H1 (cell line): Measurements from ENCODE around the gene TOMM40. TPM values are rescaled to one million over a fixed set of nuclear protein-coding genes. Genes with fewer than 3 reads are reported as not detected.

Source experiments
- HDAC2 ChIP-seq, 2 experiments: fragments of 300-600 bp in 1 of 2; sonication (generic) in 1 of 2; IDR thresholded peaks; 2 replicates each; pipeline ENCODE4 v1.6.1; 2011 to 2012; ENCODE audit warnings: low read depth in 2 of 2, low read length in 2 of 2, mild to moderate bottlenecking in 2 of 2, moderate library complexity in 2 of 2, borderline replicate concordance in 1 of 2, inconsistent platforms in 1 of 2
- SAP30 ChIP-seq: fragments of 300-600 bp; sonication (generic); IDR thresholded peaks from 2 replicates; pipeline ENCODE4 v1.7.1; 2012; ENCODE audit warnings: low read length, moderate library complexity, mild to moderate bottlenecking, inconsistent platforms; ENCODE audit not compliant: insufficient read depth, insufficient replicate concordance
- SIN3A ChIP-seq, 2 experiments: IDR thresholded peaks in 1 of 2; conservative IDR thresholded peaks in 1 of 2; 2 replicates each; pipeline ENCODE4 v1.6.1; 2011 to 2012; ENCODE audit warnings: low read length in 2 of 2, improper control_type of control experiment in 1 of 2, low read depth in 1 of 2, mild to moderate bottlenecking in 1 of 2
- polyA plus RNA-seq, 7 experiments: library from polyadenylated mRNA; depleted of rRNA in 3 of 7; stranded (reverse) in 5 of 7; unstranded in 2 of 7; fragments of >200 nt in 5 of 7; fragments of 200-250 nt in 2 of 7; gene quantifications; 1 replicate in 5 of 7; 2 replicates in 1 of 7; 4 replicates in 1 of 7; pipeline versions ENCODE4 v1.2.1 to v1.2.3, GENCODE V29; 2011 to 2013; ENCODE audit warnings: missing spikeins in 2 of 7, mixed read lengths in 2 of 7
- total RNA-seq: library from RNA; stranded (reverse); fragmentation: NEBNext Ultra II Directional; extraction: Animal tissue kit (Norgen Biotek cat#: 25700); gene quantifications from 2 replicates; pipeline ENCODE4 v1.2.1, GENCODE V29; 2021
- TF ChIP-seq, protein P1 (sequence below): fragments of 300-600 bp; sonication (generic); IDR thresholded peaks from 2 replicates; pipeline ENCODE4 v1.7.1; 2012; ENCODE audit warnings: low read length, moderate library complexity, mild to moderate bottlenecking, inconsistent platforms; ENCODE audit not compliant: insufficient replicate concordance
- TF ChIP-seq, protein P2 (sequence below): IDR thresholded peaks from 2 replicates; pipeline ENCODE4 v1.6.1; 2011; ENCODE audit warnings: low read depth, mild to moderate bottlenecking, low read length; ENCODE audit not compliant: insufficient read depth

Gene TOMM40
- total and polyA plus RNA-seq, 2 of the 8 experiments (the other 6 are each of a cell fraction or from before 2014, with no cell fraction given) = 154 to 179 TPM

GRCh38 chr19:44903216-44903601 is 12.2 kb downstream of the TOMM40 start (continued):
- TF ChIP-seq, protein P1, sequence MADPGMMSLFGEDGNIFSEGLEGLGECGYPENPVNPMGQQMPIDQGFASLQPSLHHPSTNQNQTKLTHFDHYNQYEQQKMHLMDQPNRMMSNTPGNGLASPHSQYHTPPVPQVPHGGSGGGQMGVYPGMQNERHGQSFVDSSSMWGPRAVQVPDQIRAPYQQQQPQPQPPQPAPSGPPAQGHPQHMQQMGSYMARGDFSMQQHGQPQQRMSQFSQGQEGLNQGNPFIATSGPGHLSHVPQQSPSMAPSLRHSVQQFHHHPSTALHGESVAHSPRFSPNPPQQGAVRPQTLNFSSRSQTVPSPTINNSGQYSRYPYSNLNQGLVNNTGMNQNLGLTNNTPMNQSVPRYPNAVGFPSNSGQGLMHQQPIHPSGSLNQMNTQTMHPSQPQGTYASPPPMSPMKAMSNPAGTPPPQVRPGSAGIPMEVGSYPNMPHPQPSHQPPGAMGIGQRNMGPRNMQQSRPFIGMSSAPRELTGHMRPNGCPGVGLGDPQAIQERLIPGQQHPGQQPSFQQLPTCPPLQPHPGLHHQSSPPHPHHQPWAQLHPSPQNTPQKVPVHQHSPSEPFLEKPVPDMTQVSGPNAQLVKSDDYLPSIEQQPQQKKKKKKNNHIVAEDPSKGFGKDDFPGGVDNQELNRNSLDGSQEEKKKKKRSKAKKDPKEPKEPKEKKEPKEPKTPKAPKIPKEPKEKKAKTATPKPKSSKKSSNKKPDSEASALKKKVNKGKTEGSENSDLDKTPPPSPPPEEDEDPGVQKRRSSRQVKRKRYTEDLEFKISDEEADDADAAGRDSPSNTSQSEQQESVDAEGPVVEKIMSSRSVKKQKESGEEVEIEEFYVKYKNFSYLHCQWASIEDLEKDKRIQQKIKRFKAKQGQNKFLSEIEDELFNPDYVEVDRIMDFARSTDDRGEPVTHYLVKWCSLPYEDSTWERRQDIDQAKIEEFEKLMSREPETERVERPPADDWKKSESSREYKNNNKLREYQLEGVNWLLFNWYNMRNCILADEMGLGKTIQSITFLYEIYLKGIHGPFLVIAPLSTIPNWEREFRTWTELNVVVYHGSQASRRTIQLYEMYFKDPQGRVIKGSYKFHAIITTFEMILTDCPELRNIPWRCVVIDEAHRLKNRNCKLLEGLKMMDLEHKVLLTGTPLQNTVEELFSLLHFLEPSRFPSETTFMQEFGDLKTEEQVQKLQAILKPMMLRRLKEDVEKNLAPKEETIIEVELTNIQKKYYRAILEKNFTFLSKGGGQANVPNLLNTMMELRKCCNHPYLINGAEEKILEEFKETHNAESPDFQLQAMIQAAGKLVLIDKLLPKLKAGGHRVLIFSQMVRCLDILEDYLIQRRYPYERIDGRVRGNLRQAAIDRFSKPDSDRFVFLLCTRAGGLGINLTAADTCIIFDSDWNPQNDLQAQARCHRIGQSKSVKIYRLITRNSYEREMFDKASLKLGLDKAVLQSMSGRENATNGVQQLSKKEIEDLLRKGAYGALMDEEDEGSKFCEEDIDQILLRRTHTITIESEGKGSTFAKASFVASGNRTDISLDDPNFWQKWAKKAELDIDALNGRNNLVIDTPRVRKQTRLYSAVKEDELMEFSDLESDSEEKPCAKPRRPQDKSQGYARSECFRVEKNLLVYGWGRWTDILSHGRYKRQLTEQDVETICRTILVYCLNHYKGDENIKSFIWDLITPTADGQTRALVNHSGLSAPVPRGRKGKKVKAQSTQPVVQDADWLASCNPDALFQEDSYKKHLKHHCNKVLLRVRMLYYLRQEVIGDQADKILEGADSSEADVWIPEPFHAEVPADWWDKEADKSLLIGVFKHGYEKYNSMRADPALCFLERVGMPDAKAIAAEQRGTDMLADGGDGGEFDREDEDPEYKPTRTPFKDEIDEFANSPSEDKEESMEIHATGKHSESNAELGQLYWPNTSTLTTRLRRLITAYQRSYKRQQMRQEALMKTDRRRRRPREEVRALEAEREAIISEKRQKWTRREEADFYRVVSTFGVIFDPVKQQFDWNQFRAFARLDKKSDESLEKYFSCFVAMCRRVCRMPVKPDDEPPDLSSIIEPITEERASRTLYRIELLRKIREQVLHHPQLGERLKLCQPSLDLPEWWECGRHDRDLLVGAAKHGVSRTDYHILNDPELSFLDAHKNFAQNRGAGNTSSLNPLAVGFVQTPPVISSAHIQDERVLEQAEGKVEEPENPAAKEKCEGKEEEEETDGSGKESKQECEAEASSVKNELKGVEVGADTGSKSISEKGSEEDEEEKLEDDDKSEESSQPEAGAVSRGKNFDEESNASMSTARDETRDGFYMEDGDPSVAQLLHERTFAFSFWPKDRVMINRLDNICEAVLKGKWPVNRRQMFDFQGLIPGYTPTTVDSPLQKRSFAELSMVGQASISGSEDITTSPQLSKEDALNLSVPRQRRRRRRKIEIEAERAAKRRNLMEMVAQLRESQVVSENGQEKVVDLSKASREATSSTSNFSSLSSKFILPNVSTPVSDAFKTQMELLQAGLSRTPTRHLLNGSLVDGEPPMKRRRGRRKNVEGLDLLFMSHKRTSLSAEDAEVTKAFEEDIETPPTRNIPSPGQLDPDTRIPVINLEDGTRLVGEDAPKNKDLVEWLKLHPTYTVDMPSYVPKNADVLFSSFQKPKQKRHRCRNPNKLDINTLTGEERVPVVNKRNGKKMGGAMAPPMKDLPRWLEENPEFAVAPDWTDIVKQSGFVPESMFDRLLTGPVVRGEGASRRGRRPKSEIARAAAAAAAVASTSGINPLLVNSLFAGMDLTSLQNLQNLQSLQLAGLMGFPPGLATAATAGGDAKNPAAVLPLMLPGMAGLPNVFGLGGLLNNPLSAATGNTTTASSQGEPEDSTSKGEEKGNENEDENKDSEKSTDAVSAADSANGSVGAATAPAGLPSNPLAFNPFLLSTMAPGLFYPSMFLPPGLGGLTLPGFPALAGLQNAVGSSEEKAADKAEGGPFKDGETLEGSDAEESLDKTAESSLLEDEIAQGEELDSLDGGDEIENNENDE = no peak
- TF ChIP-seq SIN3A (conservative IDR thresholded peaks at IDR 0.05 in 1 of 2, IDR thresholded peaks at IDR 0.05 in 1 of 2; ENCODE audit: low read depth in 1 of 2, low read length in 2 of 2) (no peak), SAP30 (no peak), HDAC2 (IDR thresholded peaks at IDR 0.05; ENCODE audit: borderline replicate concordance in 1 of 2, low read depth in 2 of 2, low read length in 2 of 2) (no peak)
- TF ChIP-seq, protein P2, sequence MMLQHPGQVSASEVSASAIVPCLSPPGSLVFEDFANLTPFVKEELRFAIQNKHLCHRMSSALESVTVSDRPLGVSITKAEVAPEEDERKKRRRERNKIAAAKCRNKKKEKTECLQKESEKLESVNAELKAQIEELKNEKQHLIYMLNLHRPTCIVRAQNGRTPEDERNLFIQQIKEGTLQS = no peak
